HUES64 (cell line): ENCODE results near the gene DISC1.
"Not testable (repeated sequence)": the region's sequence is repeated elsewhere in the genome, so short reads cannot be mapped to it uniquely, and the experiment has no call there.

Source experiments
- H3K27ac ChIP-seq: 2 replicates; pipeline ENCODE4 v1.7.0; 2013; ENCODE audit warnings: low read depth, low read length, inconsistent platforms
- H3K27me3 ChIP-seq: 2 replicates; pipeline ENCODE4 v1.6.1; 2013; ENCODE audit warnings: mild to moderate bottlenecking, low read length; ENCODE audit not compliant: insufficient read depth
- H3K36me3 ChIP-seq: 2 replicates; pipeline ENCODE4 v1.6.1; 2013; ENCODE audit warnings: mild to moderate bottlenecking, low read length; ENCODE audit not compliant: insufficient read depth
- H3K4me1 ChIP-seq: 2 replicates; pipeline ENCODE4 v1.6.1; 2013; ENCODE audit warnings: mild to moderate bottlenecking, low read length, moderate library complexity; ENCODE audit not compliant: insufficient read depth
- H3K4me3 ChIP-seq: 2 replicates; pipeline ENCODE4 v1.5.1; 2013; ENCODE audit warnings: mild to moderate bottlenecking, low read length, moderate library complexity
- H3K9ac ChIP-seq: 2 replicates; pipeline ENCODE4 v1.6.1; 2013; ENCODE audit warnings: mild to moderate bottlenecking, low read depth, low read length
- H3K9me3 ChIP-seq: 2 replicates; pipeline ENCODE4 v1.6.1; 2013; ENCODE audit warnings: low read depth, low read length; ENCODE audit not compliant: insufficient read depth
- WGBS: fragments of 150-250, 120-280 bp; methylation state at CpG from one replicate; pipeline ENCODE4 v1.1.7; 2013; ENCODE audit warnings: missing lambda C conversion rate; 5-methylcytosine and 5-hydroxymethylcytosine counted together

Gene DISC1

DNA sequence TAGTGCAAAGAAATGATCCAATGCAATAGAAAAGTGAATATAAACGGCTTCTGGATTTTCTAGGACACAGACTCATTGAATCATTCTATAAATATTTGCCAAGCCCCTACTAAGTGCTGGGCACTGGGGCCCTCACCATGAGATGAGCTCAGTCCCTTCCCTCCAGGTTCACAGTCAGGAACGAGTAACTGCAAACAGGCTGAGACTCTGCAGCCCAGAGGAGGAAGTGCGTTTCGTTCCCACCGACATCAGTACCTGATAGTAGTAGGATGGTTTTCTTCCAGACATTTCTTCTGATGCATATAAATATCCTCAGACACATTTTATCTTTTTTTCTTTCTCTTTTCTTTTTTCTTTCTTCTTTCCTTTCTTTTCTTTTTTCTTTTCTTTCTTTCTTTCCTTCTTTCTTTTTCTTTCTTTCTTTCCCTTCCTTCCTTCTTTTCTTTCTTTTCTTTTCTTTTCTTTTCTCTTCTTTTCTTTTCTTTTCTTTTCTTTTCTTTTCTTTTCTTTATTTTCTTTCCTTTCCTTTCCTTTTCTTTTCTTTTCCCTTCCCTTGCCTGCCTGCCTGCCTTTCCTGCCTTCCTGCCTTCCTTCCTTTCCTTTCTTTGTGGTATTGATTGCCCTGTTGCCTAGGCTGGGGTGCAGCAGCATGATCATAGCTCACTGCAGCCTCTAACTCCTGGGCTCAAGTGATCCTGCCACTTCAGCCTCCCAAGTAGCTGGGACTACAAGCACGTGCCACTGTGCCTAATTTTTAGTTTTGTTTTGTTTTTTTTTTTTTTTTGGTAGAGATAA, 135.4 kb downstream of the DISC1 start:
- H3K4me1 ChIP-seq = no peaks in the 10 kb centered on the region
- H3K9ac ChIP-seq = no peak overlapping the region
- H3K27ac ChIP-seq = no peak overlapping the region
- no peaks in the 10 kb centered on the region for H3K9me3 ChIP-seq
- 81% methylated on average over 6 of the region's 6 CpGs for WGBS
- no peak overlapping the region for H3K4me3 ChIP-seq
- H3K27me3 ChIP-seq = no peaks in the 10 kb centered on the region
- H3K36me3 ChIP-seq = no peaks in the 10 kb centered on the region

- Histone ChIP-seq H3K9ac (no peak overlapping the region), H3K27ac (no peak overlapping the region), H3K36me3 (no peaks in the 10 kb centered on the region), H3K4me3 (no peak overlapping the region), H3K4me1 (no peaks in the 10 kb centered on the region), H3K9me3 (no peaks in the 10 kb centered on the region), H3K27me3 (no peaks in the 10 kb centered on the region)
- WGBS = 100% methylated on average over 2 of the region's 2 CpGs
Measured at GRCh38 chr1:231763456-231763855, 136.9 kb downstream of the DISC1 start.

DNA sequence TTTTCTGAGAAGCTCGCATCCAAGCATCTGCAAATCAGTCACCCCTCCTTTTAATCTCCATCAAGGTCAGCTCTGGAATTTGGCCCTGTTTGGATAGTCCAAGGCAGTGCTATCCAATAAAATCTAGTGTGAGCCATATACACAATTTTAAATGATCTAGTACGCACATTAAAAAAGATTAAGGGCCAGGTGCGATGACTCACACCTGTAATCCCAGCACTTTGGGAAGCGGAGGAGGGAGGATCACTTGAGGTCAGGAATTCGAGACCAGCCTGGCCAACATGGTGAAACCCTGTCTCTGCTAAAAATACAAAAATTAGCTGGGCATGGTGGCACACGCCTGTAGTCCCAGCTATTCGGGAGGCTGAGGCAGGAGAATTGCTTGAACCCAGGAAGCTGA, 139.2 kb downstream of the DISC1 start:
- H3K4me3 ChIP-seq, H3K9ac ChIP-seq, H3K27me3 ChIP-seq, H3K27ac ChIP-seq, H3K36me3 ChIP-seq, H3K9me3 ChIP-seq, H3K4me1 ChIP-seq: not testable (repeated sequence)
- WGBS = 95% methylated on average over 7 of the region's 7 CpGs

DNA sequence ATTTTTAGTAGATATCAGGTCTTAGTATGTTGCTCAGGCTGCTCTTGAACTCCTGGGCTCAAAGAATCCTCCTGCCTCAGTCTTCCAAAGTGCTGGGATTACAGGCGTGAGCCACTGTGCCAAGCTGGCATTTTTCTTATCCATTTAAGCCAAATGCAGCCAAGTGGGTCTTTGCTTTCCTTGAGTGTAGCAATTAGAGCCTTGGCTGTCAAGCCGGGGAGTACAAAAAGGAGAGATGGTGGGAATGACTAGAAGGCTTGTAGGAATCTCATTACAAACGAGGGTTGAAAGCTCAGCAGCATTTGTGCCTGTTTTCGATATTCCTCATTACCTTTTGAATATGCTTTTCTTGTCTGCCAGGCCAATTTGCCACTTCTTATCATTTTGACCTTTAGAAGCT, 140.9 kb downstream of the DISC1 start:
- Histone ChIP-seq H3K9me3 (no peaks in the 10 kb centered on the region), H3K9ac (no peak overlapping the region), H3K36me3 (no peaks in the 10 kb centered on the region), H3K4me3 (no peak overlapping the region), H3K27me3 (no peaks in the 10 kb centered on the region), H3K27ac (no peak overlapping the region), H3K4me1 (no peaks in the 10 kb centered on the region)
- WGBS = 91% methylated on average over 4 of the region's 4 CpGs

- Histone ChIP-seq H3K27ac (no peak overlapping the region), H3K9me3 (no peaks in the 10 kb centered on the region), H3K4me1 (no peaks in the 10 kb centered on the region), H3K9ac (no peak overlapping the region), H3K36me3 (no peaks in the 10 kb centered on the region), H3K4me3 (no peak overlapping the region), H3K27me3 (no peaks in the 10 kb centered on the region)
- WGBS = no CpG with 5 or more reads among the region's 1 CpG
Measured at GRCh38 chr1:231768416-231768815, 141.8 kb downstream of the DISC1 start.

DNA sequence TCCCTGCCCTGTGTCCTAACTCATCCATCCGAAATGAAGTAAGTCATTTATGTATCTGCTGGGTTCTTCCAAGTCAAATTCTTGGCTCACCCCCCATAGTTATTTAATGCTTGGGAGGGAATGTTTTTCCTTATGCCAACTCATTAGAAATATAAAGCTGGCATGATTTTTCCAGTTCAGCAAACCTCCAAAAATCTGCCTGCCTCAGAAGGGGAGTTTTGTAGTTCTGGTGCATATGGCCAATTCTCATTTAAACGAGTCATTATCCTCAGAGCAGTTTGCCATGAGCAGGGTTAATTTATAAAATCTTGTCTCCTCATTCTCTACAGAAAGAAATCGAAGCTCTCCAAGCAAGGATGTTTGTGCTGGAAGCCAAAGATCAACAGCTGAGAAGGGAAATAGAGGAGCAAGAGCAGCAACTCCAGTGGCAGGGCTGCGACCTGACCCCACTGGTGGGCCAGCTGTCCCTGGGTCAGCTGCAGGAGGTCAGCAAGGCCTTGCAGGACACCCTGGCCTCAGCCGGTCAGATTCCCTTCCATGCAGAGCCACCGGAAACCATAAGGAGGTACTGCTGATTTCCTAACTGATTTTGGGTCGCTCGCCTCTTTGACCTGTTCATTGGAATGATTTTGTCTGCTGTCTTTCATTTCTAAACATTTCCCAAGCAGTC, 144.1 kb downstream of the DISC1 start:
- Histone ChIP-seq H3K9me3 (no peaks in the 10 kb centered on the region), H3K36me3 (no peaks in the 10 kb centered on the region), H3K9ac (no peak overlapping the region), H3K4me1 (no peaks in the 10 kb centered on the region), H3K27me3 (no peaks in the 10 kb centered on the region), H3K27ac (no peak overlapping the region), H3K4me3 (no peak overlapping the region)
- WGBS = 93% methylated on average over 8 of the region's 8 CpGs

GRCh38 chr1:231774719-231775335, 148.2 kb downstream of the DISC1 start:
- H3K4me3 ChIP-seq = no peak overlapping the region
- H3K36me3 ChIP-seq = no peaks in the 10 kb centered on the region
- no peaks in the 10 kb centered on the region for H3K9me3 ChIP-seq
- 96% methylated on average over 4 of the region's 4 CpGs for WGBS
- peaks cover 5% of the 10 kb centered on the region; the same call in 1 of the 2 replicates for H3K4me1 ChIP-seq
- H3K27ac ChIP-seq = no peak overlapping the region
- no peak overlapping the region for H3K9ac ChIP-seq
- no peaks in the 10 kb centered on the region for H3K27me3 ChIP-seq

DNA sequence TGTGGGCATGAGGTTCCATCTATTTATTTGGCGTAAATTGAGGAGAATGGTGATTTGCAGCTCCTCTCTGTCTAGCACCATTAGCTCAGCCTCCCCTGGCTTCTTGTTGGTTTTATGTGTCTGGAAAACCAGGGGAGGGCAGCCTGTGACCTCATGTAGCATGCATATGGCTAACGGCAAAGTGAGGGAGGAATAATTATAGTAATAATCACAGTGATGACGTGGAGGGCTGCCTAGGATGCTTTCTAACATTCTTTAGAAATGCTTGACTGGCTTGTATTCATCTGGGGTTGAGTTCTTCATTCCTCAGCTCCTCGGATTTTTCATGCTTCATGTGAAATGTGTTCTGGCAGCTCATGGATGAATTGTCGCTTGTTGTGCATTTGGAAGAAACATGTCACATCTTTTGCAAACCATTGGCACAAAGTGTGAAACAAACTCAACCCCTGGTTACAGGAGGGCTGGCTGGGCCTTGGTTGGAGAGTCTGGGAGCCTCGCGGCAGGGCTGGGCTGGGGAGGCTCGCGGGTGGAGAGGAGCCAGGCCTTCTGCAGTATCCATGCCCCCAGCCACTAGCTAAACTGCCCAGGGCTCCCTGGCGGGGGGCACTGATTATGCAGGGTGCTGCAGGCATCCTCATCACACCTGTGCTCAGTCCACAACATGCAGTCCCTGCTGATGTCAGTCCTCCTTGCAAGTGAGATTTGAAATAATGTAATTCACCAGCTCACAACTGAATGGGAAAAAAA, 149.6 kb downstream of the DISC1 start:
- Histone ChIP-seq H3K4me3 (no peak overlapping the region), H3K9ac (no peak overlapping the region), H3K4me1 (peaks cover 5% of the 10 kb centered on the region; the same call in 1 of the 2 replicates), H3K36me3 (no peaks in the 10 kb centered on the region), H3K27ac (no peak overlapping the region), H3K27me3 (no peaks in the 10 kb centered on the region), H3K9me3 (no peaks in the 10 kb centered on the region)
- WGBS = 90% methylated on average over 10 of the region's 10 CpGs

DNA sequence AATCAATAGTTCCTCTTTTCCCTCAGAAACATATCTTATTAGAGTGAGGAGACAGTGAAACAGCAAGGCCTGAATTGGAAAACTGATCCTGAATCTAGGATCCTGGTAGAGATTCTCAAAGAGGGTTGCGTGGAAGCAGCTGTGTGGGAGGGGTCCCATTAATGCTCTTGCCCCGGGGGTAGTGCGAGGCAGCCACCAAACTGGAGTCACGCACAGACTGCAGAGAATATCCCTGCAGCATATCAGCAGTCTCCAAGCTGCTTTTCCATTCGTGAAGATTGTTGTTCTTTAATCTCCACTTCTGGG, 150.1 kb downstream of the DISC1 start:
- Histone ChIP-seq H3K27me3 (no peaks in the 10 kb centered on the region), H3K4me1 (peaks cover 5% of the 10 kb centered on the region; the same call in 1 of the 2 replicates)
- 86% methylated on average over 5 of the region's 5 CpGs for WGBS

DNA sequence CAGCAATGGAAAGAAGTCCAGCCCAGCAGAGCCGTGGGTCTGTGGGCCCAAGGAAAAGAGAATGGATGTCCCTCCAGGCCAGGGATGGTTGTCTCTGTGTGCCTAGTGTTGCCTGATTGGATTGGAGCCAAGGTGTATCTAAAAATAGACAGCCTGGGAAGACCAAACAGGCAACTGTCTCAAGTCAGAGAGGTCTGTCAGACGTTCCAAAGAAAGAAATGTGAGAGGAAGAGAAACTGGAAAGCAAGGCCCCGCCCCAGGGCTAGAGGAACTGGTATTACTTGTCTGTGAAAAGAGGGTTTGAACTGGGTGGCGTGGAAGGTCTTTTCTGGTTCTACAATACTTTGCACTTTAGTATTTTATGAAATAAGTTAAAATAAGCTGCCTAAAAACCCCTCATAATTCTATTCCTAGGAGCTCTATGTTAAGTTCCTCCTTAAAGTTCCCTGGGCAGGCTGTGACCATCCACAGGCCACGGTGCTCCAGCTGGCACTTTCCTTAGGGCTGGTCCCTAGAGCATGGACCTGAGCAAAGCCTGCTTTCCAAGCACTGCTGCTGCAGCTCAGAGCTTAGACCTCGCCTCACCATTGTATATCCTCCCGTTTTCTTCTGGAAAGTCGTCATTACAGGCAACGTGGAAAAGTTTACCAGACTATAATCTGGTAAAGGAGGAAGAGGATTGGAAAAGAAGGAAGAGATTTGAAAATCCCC, 151.6 kb downstream of the DISC1 start:
- H3K9ac ChIP-seq = no peak overlapping the region
- H3K9me3 ChIP-seq = no peaks in the 10 kb centered on the region
- H3K4me3 ChIP-seq = no peak overlapping the region
- H3K27me3 ChIP-seq = no peaks in the 10 kb centered on the region
- H3K36me3 ChIP-seq = no peaks in the 10 kb centered on the region
- H3K4me1 ChIP-seq = peaks cover 5% of the 10 kb centered on the region; the same call in 1 of the 2 replicates
- WGBS = 92% methylated on average over 9 of the region's 9 CpGs
- H3K27ac ChIP-seq = no peak overlapping the region

More for the DNA sequence above, 150.1 kb downstream of the DISC1 start:
- H3K9me3 ChIP-seq = no peaks in the 10 kb centered on the region
- no peak overlapping the region for H3K9ac ChIP-seq
- no peaks in the 10 kb centered on the region for H3K36me3 ChIP-seq
- no peak overlapping the region for H3K4me3 ChIP-seq
- no peak overlapping the region for H3K27ac ChIP-seq
